K562 (cell line): ENCODE data around the gene SYT1. TPM values are rescaled to one million over a fixed set of nuclear protein-coding genes. Genes with fewer than 3 reads are reported as not detected.

Experiments used
- CBX3 ChIP-seq, 2 experiments: IDR thresholded peaks; 1 replicate in 1 of 2; 2 replicates in 1 of 2; pipeline ENCODE4 v1.6.1; 2012; ENCODE audit warnings: inconsistent platforms in 2 of 2, low read length in 2 of 2, borderline replicate concordance in 1 of 2, control low read depth in 1 of 2
- HLTF ChIP-seq: fragments of 450-650 bp; IDR thresholded peaks from 2 replicates; pipeline ENCODE4 v1.6.1; 2016
- ZNF384 ChIP-seq: IDR thresholded peaks from 2 replicates; pipeline ENCODE4 v1.6.1; 2012; ENCODE audit warnings: low read depth, low read length, improper control_type of control experiment
- polyA plus RNA-seq, 8 experiments: library from polyadenylated mRNA; depleted of rRNA in 4 of 8; stranded (reverse) in 5 of 8; unstranded in 3 of 8; fragments of >200 nt; fragmentation: Nextera tagmentation in 2 of 8; fragmentation: Illumina TruSeq in 1 of 8; extraction: Ambion mirVana in 2 of 8; extraction: Trizol in 1 of 8; gene quantifications; 2 replicates each; pipeline versions ENCODE4 v1.2.1 to v1.2.3, GENCODE V29; 2011 to 2014; ENCODE audit warnings: inconsistent platforms in 1 of 8, missing spikeins in 1 of 8
- total RNA-seq, 7 experiments: library from RNA; depleted of rRNA in 6 of 7; stranded (reverse); fragments of >200 nt in 6 of 7; fragmentation: Illumina TruSeq in 2 of 7; extraction: Trizol in 2 of 7; gene quantifications; 2 replicates each; pipeline versions ENCODE4 v1.2.1 to v1.2.3, GENCODE V29; 2011 to 2021; ENCODE audit warnings: low replicate concordance in 1 of 7
- TF ChIP-seq, protein P1 (sequence below): fragments of 450-650 bp; IDR thresholded peaks from 2 replicates; pipeline ENCODE4 v1.6.1; 2016; ENCODE audit warnings: mild to moderate bottlenecking, moderate library complexity
- TF ChIP-seq, protein P2 (sequence below): fragments of 450-650 bp; IDR thresholded peaks from 2 replicates; pipeline ENCODE4 v1.6.1; 2016
- TF ChIP-seq, protein P3 (sequence below): sonication (generic); formaldehyde crosslinking; IDR thresholded peaks from 2 replicates; pipeline ENCODE4 v1.8.1; 2022; ENCODE audit warnings: missing genetic modification reagents

Gene SYT1
- total and polyA plus RNA-seq, 9 of the 15 experiments (the other 6 are each of a cell fraction or from before 2014, with no cell fraction given), result 0.03 to 0.13 (median 0.07) TPM; not detected in 4

GRCh38 chr12:79143803-79144202 lies 279.2 kb downstream of the SYT1 start (continued):
- TF ChIP-seq, protein P1, sequence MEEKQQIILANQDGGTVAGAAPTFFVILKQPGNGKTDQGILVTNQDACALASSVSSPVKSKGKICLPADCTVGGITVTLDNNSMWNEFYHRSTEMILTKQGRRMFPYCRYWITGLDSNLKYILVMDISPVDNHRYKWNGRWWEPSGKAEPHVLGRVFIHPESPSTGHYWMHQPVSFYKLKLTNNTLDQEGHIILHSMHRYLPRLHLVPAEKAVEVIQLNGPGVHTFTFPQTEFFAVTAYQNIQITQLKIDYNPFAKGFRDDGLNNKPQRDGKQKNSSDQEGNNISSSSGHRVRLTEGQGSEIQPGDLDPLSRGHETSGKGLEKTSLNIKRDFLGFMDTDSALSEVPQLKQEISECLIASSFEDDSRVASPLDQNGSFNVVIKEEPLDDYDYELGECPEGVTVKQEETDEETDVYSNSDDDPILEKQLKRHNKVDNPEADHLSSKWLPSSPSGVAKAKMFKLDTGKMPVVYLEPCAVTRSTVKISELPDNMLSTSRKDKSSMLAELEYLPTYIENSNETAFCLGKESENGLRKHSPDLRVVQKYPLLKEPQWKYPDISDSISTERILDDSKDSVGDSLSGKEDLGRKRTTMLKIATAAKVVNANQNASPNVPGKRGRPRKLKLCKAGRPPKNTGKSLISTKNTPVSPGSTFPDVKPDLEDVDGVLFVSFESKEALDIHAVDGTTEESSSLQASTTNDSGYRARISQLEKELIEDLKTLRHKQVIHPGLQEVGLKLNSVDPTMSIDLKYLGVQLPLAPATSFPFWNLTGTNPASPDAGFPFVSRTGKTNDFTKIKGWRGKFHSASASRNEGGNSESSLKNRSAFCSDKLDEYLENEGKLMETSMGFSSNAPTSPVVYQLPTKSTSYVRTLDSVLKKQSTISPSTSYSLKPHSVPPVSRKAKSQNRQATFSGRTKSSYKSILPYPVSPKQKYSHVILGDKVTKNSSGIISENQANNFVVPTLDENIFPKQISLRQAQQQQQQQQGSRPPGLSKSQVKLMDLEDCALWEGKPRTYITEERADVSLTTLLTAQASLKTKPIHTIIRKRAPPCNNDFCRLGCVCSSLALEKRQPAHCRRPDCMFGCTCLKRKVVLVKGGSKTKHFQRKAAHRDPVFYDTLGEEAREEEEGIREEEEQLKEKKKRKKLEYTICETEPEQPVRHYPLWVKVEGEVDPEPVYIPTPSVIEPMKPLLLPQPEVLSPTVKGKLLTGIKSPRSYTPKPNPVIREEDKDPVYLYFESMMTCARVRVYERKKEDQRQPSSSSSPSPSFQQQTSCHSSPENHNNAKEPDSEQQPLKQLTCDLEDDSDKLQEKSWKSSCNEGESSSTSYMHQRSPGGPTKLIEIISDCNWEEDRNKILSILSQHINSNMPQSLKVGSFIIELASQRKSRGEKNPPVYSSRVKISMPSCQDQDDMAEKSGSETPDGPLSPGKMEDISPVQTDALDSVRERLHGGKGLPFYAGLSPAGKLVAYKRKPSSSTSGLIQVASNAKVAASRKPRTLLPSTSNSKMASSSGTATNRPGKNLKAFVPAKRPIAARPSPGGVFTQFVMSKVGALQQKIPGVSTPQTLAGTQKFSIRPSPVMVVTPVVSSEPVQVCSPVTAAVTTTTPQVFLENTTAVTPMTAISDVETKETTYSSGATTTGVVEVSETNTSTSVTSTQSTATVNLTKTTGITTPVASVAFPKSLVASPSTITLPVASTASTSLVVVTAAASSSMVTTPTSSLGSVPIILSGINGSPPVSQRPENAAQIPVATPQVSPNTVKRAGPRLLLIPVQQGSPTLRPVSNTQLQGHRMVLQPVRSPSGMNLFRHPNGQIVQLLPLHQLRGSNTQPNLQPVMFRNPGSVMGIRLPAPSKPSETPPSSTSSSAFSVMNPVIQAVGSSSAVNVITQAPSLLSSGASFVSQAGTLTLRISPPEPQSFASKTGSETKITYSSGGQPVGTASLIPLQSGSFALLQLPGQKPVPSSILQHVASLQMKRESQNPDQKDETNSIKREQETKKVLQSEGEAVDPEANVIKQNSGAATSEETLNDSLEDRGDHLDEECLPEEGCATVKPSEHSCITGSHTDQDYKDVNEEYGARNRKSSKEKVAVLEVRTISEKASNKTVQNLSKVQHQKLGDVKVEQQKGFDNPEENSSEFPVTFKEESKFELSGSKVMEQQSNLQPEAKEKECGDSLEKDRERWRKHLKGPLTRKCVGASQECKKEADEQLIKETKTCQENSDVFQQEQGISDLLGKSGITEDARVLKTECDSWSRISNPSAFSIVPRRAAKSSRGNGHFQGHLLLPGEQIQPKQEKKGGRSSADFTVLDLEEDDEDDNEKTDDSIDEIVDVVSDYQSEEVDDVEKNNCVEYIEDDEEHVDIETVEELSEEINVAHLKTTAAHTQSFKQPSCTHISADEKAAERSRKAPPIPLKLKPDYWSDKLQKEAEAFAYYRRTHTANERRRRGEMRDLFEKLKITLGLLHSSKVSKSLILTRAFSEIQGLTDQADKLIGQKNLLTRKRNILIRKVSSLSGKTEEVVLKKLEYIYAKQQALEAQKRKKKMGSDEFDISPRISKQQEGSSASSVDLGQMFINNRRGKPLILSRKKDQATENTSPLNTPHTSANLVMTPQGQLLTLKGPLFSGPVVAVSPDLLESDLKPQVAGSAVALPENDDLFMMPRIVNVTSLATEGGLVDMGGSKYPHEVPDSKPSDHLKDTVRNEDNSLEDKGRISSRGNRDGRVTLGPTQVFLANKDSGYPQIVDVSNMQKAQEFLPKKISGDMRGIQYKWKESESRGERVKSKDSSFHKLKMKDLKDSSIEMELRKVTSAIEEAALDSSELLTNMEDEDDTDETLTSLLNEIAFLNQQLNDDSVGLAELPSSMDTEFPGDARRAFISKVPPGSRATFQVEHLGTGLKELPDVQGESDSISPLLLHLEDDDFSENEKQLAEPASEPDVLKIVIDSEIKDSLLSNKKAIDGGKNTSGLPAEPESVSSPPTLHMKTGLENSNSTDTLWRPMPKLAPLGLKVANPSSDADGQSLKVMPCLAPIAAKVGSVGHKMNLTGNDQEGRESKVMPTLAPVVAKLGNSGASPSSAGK, result no peak
- TF ChIP-seq, protein P2, sequence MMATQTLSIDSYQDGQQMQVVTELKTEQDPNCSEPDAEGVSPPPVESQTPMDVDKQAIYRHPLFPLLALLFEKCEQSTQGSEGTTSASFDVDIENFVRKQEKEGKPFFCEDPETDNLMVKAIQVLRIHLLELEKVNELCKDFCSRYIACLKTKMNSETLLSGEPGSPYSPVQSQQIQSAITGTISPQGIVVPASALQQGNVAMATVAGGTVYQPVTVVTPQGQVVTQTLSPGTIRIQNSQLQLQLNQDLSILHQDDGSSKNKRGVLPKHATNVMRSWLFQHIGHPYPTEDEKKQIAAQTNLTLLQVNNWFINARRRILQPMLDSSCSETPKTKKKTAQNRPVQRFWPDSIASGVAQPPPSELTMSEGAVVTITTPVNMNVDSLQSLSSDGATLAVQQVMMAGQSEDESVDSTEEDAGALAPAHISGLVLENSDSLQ, result no peak
- TF ChIP-seq ZNF384 (no peak), CBX3 (IDR thresholded peaks at IDR 0.05; ENCODE audit: borderline replicate concordance in 1 of 2, low read length in 2 of 2) (no peak), HLTF (no peak)
- TF ChIP-seq, protein P3, sequence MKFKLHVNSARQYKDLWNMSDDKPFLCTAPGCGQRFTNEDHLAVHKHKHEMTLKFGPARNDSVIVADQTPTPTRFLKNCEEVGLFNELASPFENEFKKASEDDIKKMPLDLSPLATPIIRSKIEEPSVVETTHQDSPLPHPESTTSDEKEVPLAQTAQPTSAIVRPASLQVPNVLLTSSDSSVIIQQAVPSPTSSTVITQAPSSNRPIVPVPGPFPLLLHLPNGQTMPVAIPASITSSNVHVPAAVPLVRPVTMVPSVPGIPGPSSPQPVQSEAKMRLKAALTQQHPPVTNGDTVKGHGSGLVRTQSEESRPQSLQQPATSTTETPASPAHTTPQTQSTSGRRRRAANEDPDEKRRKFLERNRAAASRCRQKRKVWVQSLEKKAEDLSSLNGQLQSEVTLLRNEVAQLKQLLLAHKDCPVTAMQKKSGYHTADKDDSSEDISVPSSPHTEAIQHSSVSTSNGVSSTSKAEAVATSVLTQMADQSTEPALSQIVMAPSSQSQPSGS (CRISPR knock-in tag), result no peak
